Lower leg skin (tissue), 3 donors: Measurements from ENCODE around the gene OXNAD1.

Experiments
- POLR2A ChIP-seq, 2 donors: fragments of 450-650 bp; IDR thresholded peaks; one replicate each; pipeline ENCODE4 v1.6.1; 2016 to 2017; ENCODE audit warnings: antibody characterized with exemption in 2 of 2, mild to moderate bottlenecking in 1 of 2, moderate library complexity in 1 of 2
- TF ChIP-seq, protein P1 (sequence below), 3 donors: fragments of 450-650 bp; IDR thresholded peaks; one replicate each; pipeline ENCODE4 v1.5.1; 2016; ENCODE audit warnings: antibody characterized with exemption in 3 of 3, mild to moderate bottlenecking in 3 of 3, moderate library complexity in 2 of 3

DNA sequence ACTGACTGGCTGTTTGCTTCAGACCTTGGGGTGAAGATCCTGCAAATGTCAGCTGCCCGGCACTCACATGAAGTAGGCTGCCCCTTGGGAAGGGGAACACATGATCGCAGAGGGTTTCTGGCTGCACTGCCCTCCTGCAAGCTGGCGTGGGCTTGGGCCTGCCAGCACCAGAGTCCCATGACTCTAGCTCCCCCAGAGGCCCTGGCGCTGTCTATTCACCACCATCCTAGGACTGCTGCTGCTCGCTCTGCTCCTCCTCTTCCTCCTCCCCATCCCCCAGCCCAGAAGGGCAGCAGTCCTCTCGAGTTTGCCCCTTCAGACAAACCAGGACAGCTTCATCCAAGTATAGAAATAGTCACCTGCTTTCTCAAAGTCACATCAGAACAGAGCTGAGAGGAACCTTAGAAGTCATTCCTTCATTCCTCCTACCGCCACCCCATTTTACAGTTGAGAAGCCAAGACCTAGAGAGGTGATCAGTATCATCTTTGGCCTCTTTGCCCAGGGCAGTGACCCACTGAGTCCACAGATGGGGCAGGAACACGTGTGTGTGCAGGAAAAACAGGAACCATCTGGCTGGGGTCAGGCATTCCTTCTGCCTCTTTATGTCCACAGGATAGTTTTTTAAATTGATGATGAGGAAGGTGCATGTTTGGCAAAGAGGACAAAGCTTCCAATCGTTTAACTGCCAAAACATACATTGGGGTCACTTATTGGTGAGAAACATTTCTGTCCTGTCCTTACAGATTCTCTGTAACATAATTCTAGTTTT, 13.5 kb upstream of the OXNAD1 start:
- TF ChIP-seq, protein P1, sequence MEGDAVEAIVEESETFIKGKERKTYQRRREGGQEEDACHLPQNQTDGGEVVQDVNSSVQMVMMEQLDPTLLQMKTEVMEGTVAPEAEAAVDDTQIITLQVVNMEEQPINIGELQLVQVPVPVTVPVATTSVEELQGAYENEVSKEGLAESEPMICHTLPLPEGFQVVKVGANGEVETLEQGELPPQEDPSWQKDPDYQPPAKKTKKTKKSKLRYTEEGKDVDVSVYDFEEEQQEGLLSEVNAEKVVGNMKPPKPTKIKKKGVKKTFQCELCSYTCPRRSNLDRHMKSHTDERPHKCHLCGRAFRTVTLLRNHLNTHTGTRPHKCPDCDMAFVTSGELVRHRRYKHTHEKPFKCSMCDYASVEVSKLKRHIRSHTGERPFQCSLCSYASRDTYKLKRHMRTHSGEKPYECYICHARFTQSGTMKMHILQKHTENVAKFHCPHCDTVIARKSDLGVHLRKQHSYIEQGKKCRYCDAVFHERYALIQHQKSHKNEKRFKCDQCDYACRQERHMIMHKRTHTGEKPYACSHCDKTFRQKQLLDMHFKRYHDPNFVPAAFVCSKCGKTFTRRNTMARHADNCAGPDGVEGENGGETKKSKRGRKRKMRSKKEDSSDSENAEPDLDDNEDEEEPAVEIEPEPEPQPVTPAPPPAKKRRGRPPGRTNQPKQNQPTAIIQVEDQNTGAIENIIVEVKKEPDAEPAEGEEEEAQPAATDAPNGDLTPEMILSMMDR (IDR thresholded peaks at IDR 0.05), result no peak
- TF ChIP-seq POLR2A (IDR thresholded peaks at IDR 0.05), result no peak
